HCT116 (cell line): ENCODE data around the gene IL25.

Source experiments
- CEBPB ChIP-seq: IDR thresholded peaks from 2 replicates; pipeline ENCODE4 v1.6.1; 2012; ENCODE audit warnings: low read depth
- EZH2 ChIP-seq: fragments of 200-600 bp; sonication (generic); IDR thresholded peaks from 2 replicates; pipeline ENCODE4 v1.6.1; 2017; ENCODE audit warnings: antibody characterized with exemption, mixed run types
- EZH2phosphoT487 ChIP-seq: fragments of 200-600 bp; IDR thresholded peaks from 2 replicates; pipeline ENCODE4 v1.6.1; 2018; ENCODE audit warnings: antibody characterized with exemption, borderline replicate concordance
- JUND ChIP-seq: IDR thresholded peaks from 2 replicates; pipeline ENCODE4 v1.6.1; 2012
- POLR2A ChIP-seq: IDR thresholded peaks from 2 replicates; pipeline ENCODE4 v1.7.0; 2011; ENCODE audit warnings: borderline replicate concordance; ENCODE audit not compliant: insufficient read depth, insufficient read length; ENCODE audit errors: extremely low read depth
- RAD21 ChIP-seq: IDR thresholded peaks from 2 replicates; pipeline ENCODE4 v1.6.1; 2012; ENCODE audit warnings: low read depth, mild to moderate bottlenecking
- SP1 ChIP-seq: IDR thresholded peaks from 2 replicates; pipeline ENCODE4 v1.6.1; 2012; ENCODE audit warnings: low read depth
- SRF ChIP-seq: IDR thresholded peaks from 2 replicates; pipeline ENCODE4 v1.6.1; 2012; ENCODE audit warnings: low read depth
- TCF7L2 ChIP-seq: IDR thresholded peaks from 2 replicates; pipeline ENCODE4 v1.7.0; 2011; ENCODE audit warnings: borderline replicate concordance, inconsistent platforms; ENCODE audit not compliant: insufficient read depth, insufficient read length; ENCODE audit errors: extremely low read depth
- YY1 ChIP-seq: IDR thresholded peaks from 2 replicates; pipeline ENCODE4 v1.6.1; 2011; ENCODE audit warnings: low read length, low read depth, moderate library complexity, mild to moderate bottlenecking; ENCODE audit not compliant: insufficient replicate concordance; ENCODE audit errors: extremely low read depth
- ZNF274 ChIP-seq: fragments of 200-500 bp; sonication (Bioruptor generic); IDR thresholded peaks from 2 replicates; pipeline ENCODE4 v1.6.1; 2014; ENCODE audit warnings: mild to moderate bottlenecking, low read depth, low read length, inconsistent platforms
- TF ChIP-seq, protein P1 (sequence below), 3 experiments: fragments of 200-600 bp in 1 of 3; sonication (generic) in 1 of 3; IDR thresholded peaks in 2 of 3; conservative IDR thresholded peaks in 1 of 3; 2 replicates each; pipeline ENCODE4 v1.5.1; 2012 to 2017; ENCODE audit warnings: low read depth in 2 of 3, low read length in 2 of 3, antibody characterized with exemption in 1 of 3, borderline replicate concordance in 1 of 3, control low read depth in 1 of 3, mild to moderate bottlenecking in 1 of 3, mixed read lengths in 1 of 3, mixed run types in 1 of 3, moderate library complexity in 1 of 3; ENCODE audit not compliant: insufficient read depth in 1 of 3
- TF ChIP-seq, protein P2 (sequence below): IDR thresholded peaks from 2 replicates; pipeline ENCODE4 v1.6.1; 2011; ENCODE audit warnings: mild to moderate bottlenecking, low read length, moderate library complexity; ENCODE audit not compliant: insufficient replicate concordance; ENCODE audit errors: extremely low read depth

DNA sequence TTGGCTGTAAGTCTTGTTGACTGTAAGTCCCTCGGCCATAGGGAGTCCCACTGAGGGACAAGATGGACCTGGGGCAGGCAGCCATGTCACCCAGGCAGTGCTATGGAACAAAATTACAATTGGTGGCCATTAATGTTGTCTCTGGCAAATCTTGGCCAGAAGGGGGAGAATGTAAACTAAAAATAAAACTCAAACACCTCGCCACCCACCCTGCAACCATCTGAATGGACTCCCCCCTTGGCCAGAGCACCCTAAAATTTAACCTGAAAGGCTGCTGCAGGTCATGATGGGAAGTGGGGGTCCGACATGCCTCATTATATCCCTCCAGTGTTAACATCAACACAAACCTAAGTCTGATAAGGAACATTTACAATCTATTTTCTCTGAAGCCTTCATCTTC lies 28.1 kb upstream of the IL25 start:
- no peak for TF ChIP-seq YY1
- TF ChIP-seq, protein P1, sequence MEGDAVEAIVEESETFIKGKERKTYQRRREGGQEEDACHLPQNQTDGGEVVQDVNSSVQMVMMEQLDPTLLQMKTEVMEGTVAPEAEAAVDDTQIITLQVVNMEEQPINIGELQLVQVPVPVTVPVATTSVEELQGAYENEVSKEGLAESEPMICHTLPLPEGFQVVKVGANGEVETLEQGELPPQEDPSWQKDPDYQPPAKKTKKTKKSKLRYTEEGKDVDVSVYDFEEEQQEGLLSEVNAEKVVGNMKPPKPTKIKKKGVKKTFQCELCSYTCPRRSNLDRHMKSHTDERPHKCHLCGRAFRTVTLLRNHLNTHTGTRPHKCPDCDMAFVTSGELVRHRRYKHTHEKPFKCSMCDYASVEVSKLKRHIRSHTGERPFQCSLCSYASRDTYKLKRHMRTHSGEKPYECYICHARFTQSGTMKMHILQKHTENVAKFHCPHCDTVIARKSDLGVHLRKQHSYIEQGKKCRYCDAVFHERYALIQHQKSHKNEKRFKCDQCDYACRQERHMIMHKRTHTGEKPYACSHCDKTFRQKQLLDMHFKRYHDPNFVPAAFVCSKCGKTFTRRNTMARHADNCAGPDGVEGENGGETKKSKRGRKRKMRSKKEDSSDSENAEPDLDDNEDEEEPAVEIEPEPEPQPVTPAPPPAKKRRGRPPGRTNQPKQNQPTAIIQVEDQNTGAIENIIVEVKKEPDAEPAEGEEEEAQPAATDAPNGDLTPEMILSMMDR (IDR thresholded peaks at IDR 0.05 in 2 of 3, conservative IDR thresholded peaks at IDR 0.05 in 1 of 3; ENCODE audit: borderline replicate concordance in 1 of 3, insufficient read depth in 1 of 3, low read depth in 2 of 3, low read length in 2 of 3), result 0 out of 6 replicates have a peak, but pooled peaks of 1 of the 3 experiments have one; percentile 12
- no peak for TF ChIP-seq EZH2
- TF ChIP-seq POLR2A, result no peak
- no peak for TF ChIP-seq ZNF274
- TF ChIP-seq, protein P2, sequence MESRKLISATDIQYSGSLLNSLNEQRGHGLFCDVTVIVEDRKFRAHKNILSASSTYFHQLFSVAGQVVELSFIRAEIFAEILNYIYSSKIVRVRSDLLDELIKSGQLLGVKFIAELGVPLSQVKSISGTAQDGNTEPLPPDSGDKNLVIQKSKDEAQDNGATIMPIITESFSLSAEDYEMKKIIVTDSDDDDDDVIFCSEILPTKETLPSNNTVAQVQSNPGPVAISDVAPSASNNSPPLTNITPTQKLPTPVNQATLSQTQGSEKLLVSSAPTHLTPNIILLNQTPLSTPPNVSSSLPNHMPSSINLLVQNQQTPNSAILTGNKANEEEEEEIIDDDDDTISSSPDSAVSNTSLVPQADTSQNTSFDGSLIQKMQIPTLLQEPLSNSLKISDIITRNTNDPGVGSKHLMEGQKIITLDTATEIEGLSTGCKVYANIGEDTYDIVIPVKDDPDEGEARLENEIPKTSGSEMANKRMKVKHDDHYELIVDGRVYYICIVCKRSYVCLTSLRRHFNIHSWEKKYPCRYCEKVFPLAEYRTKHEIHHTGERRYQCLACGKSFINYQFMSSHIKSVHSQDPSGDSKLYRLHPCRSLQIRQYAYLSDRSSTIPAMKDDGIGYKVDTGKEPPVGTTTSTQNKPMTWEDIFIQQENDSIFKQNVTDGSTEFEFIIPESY, result no peak
- no peak for TF ChIP-seq EZH2phosphoT487
- no peak for TF ChIP-seq SP1
- no peak for TF ChIP-seq CEBPB
- no peak for TF ChIP-seq TCF7L2
- no peak for TF ChIP-seq JUND
- no peak for TF ChIP-seq RAD21
- TF ChIP-seq SRF, result no peak
